GM18867 (cell line): ENCODE measurements around the gene FOXQ1.
"Not testable (repeated sequence)": the region's sequence is repeated elsewhere in the genome, so short reads cannot be mapped to it uniquely, and the experiment has no call there.

ENCODE experiments used
- ATAC-seq: cut with Tn5 transposase; IDR thresholded peaks from one replicate; pipeline ENCODE4 v1.9.1; 2021; ENCODE audit warnings: mild to moderate bottlenecking, moderate library complexity; ENCODE audit not compliant: unreplicated experiment

FOXQ1 gene

DNA sequence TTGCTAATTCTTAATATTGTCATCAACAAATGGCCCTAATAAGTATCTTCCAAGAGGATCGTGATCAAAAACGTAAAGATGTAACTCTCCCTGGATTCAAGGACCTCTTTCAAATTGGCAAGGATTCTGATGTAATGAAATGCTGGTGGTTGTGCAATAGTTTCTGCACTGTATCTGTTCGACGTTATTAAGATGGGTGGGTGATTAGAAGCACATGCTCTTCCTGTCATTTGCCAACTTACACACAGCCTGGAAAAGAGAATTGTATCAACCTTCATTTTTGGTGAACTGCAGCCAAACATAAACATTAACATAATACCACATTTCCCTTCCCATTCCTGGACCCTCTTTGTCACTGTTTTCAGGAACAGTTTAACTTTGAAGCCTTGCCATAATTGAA, 9.8 kb downstream of the FOXQ1 start:
- no peak for ATAC-seq

- no peak for ATAC-seq
These were observed 10.3 kb downstream of the FOXQ1 start for GRCh38 chr6:1322156-1322555.

- no peak for ATAC-seq
These were observed 10.9 kb downstream of the FOXQ1 start for GRCh38 chr6:1322696-1323219.

- no peak for ATAC-seq
These were observed 13.0 kb downstream of the FOXQ1 start for GRCh38 chr6:1324936-1325335.

- no peak for ATAC-seq
These were observed 13.8 kb downstream of the FOXQ1 start for GRCh38 chr6:1325461-1326309.

- ATAC-seq = no peak
These were observed 14.7 kb downstream of the FOXQ1 start for GRCh38 chr6:1326535-1327121.

DNA sequence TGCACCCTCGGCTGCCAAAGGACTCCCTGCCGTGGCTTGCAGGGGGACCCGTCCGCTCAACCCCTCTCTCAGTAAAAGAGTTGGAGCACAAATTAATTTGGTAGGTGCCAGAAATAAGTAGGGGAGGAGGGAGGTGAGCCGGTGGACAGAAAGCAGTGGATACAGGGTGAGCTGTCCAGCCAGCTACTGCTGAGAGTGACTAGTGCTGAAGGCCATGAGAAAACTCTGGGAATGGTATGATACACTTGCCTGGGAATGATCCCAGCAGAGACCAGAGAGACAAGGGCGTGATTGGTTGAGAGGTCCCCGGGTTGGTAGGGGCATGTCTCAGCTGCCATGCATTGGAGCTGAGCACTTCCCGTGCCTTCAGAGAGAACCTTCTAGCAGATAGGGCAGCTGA, 15.7 kb downstream of the FOXQ1 start:
- no peak for ATAC-seq

- ATAC-seq = no peak
These were observed 16.4 kb downstream of the FOXQ1 start for GRCh38 chr6:1328129-1328800.

GRCh38 chr6:1329708-1330107, 17.8 kb downstream of the FOXQ1 start:
- no peak for ATAC-seq

DNA sequence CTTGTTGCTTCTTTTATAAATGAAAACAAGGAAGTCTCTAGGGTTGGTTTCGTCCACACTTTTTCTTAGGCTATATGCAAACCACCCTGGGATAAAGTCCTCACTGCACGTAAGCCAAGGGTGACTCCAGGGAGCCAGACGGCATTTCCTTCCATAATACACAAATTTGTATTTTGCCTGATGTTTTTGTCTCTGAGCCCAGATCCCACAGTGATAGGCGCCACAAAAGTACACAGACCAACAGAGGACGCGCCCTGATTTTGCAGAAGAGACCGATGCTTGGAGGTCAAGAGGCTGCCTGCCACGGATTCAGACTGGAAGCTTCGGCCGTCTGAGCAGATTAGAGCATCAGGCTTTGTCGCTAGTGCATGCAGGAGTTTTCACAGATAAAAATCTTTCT, 22.8 kb downstream of the FOXQ1 start:
- no peak for ATAC-seq

DNA sequence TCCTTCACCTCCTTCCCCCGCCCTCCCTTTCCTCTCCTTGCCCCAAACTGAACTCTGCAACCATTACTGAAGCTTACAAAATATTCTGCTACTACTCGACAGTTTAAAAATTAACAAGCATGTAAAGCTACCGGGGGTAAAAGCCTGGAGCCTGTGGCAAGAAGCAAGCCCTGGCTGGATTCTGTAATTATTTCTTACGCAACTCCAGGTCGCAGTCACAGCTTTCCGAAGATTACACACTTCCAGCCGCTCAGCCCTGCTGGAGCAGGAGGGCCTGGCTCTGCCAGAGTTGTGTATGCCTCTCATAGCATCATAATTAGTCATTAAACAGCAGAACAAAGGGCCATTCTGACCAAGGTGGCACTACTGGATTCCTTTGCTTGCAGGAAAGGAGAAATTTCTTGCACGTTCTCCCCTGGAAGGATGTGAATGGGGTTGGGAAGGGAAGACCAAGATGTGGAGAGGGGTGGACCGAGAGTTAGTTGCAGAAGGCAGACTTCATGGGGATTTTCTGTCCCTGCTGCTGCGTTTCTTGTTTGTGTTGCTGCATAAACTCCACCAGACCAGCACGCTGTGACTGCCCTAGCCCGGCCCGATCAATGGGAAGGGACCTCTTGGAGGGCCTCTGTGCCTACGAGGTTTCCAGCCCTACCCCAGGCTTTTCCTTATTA, 23.6 kb downstream of the FOXQ1 start:
- ATAC-seq = no peak

- no peak for ATAC-seq
These were observed 24.4 kb downstream of the FOXQ1 start for GRCh38 chr6:1336246-1336843.

- ATAC-seq = no peak
These were observed 25.9 kb downstream of the FOXQ1 start for GRCh38 chr6:1337791-1338190.

- ATAC-seq = no peak
These were observed 34.2 kb downstream of the FOXQ1 start for GRCh38 chr6:1346101-1346500.

DNA sequence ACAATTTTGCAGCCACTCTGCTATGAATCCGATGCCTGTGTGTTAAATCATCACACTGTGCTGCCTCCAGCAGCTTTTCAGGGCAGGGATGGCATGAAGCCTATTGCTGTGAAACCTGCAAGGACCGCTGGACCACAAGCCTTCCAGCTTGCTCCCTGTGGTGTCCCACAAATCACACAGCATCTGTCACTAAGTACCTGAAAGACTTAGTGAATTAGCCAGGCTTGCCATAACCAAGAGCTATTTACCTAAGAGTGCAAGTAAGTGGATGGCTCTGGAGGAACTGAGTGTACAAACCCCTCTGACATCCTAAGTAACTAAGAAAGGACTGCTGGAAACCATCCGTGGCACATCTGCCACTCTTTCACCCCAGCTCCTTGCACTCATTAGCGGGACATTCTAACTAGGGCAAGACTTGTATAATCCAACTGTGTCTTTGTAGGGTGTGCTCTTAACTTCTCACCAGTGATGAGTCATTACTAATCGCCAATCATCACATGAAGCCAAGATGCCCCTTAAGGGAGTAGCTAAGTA, 34.7 kb downstream of the FOXQ1 start:
- no peak for ATAC-seq

DNA sequence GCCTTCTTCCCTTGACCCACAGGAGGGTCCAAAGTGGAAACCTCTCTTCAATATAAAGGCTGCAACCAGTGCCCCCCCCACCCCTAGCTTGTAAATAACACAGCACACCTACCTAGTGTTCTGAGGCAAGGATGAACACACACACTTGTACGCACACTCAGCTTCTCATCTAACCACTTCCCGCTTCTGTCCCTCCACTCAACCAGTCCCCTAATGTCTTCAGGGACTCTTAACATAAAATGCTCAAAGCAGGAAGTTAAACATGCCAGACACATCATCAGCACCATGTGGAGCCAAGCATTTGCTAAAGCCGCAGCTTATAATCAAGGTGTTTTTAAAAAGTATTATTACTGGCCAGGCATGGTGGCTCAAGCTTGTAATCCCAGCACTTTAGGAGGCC, 35.3 kb downstream of the FOXQ1 start:
- ATAC-seq = no peak

DNA sequence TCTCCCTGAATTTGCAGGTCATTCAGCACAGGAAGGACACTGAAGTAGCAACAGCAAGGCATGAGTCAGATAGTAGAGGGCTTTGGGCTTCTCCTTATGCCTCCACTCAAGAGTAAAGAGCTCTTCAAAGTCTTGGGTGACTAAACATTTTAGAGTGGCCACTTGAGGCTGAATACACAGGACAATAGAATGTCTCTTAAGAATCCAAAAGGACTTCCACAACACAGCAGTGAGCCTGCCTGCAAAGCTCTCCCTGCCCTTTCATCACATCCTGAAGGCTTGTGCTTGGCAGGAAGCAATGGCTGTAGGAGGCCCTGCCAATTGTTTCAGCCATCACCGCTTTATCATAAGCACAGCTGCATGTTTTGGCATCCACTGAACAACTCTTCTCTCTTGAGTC, 36.8 kb downstream of the FOXQ1 start:
- ATAC-seq = no peak

- no peak for ATAC-seq
These were observed 37.8 kb downstream of the FOXQ1 start for GRCh38 chr6:1349655-1350054.

DNA sequence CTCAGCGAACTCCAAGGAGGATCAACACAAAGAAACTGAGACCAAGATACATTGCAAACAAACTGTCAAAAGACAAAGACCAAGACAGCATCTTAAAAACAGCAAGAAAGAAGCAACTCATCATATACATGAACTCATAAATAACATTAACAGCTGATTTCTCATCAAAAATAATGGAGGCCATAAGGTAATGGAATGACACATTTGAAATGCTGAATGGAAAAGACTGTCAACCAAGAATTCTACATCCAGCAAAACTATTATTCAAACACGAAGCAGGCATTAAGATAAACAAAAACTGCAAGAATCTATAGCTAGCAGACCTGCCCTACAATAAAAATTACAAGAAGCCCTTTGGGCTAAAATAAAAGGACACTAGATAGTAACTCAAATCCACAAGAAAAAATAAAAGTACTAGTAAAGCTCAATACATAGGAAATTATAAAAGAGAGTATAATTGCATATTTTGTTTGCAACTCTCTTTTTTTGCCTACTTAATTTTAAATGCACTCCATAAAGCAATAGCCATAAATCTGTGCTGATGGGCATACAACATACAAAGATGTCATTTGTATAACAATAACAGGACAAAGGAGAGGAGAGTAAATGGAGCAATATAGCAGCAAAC, 39.6 kb downstream of the FOXQ1 start:
- ATAC-seq = no peak

GRCh38 chr6:1355068-1355467, 43.2 kb downstream of the FOXQ1 start:
- ATAC-seq = not testable (repeated sequence)
